AG04449 (cell line): ENCODE measurements around the gene C14orf93.

ENCODE experiments used
- CTCF ChIA-PET: fragments of 350-600 bp; formaldehyde crosslinking; extraction: SDS; loops from one replicate; lab custom pipeline; 2021; ENCODE audit warnings: antibody characterized with exemption; lab: Yijun Ruan, JAX
- POLR2A ChIA-PET: fragments of 400-600, 350-600 bp; formaldehyde crosslinking; extraction: SDS; loops from one replicate; lab custom pipeline; 2020; ENCODE audit warnings: antibody characterized with exemption, inconsistent platforms; lab: Yijun Ruan, JAX
- DNase-seq: peaks from one replicate; pipeline ENCODE4 v3.0.0-alpha.2; 2010; ENCODE audit warnings: low read depth, low spot score
- H3K4me3 ChIP-seq: 2 replicates; pipeline ENCODE4 v1.5.1; 2011; ENCODE audit warnings: low read depth, mild to moderate bottlenecking, control low read depth, low read length
- TF ChIP-seq, protein P1 (sequence below): IDR thresholded peaks from one replicate; pipeline ENCODE4 v1.5.1; 2011; ENCODE audit warnings: mild to moderate bottlenecking, moderate library complexity, low read length, control low read depth, inconsistent platforms; ENCODE audit not compliant: insufficient read depth; ENCODE audit errors: missing control alignments

C14orf93 gene

DNA sequence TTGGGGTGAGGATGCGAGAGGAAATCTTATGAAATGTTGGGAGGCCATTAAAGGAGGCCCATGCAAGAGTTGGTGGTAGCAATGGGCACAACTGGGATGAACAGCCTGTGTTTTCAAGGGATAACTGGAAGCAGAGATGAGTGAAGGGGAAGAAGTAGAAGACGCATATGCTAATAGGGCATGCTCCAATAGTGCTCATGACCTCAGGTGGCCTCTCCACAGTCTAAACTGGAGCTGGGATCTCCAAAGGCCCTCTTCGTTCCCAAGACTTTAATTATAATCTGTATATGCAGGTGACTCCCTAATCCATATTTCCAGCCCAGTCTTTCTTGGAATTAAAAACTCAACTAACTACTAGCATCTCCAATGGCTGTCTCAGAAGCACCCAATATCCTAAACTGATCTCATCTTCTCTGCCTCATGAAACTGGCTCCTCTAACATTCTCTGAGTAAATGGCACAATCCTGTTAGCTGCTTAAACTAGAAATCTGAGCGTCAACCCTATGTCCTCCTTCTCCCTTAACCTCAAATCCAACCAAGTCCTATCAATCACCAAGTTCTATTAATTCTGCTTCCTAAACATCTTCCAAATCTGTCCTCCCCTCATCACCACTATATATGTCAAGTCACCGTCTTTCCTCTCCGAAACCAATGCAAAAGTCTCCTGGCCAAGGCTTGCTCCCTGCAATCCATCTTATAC is 24.8 kb downstream of the C14orf93 start:
- CTCF ChIA-PET = interaction anchor here (1.1 to 32.7 kb wide), 34 partner anchors 10 to 599 kb away, joined by 3 to 1423 read pairs (median 12); partner anchors contain the start of genes ACIN1, C14orf119, CDH24 and HAUS4
- POLR2A ChIA-PET = interaction anchor here (0.8 kb wide), 1 partner anchor 11 kb away, joined by 4 read pairs; no protein-coding TSS in a partner anchor
- TF ChIP-seq, protein P1, sequence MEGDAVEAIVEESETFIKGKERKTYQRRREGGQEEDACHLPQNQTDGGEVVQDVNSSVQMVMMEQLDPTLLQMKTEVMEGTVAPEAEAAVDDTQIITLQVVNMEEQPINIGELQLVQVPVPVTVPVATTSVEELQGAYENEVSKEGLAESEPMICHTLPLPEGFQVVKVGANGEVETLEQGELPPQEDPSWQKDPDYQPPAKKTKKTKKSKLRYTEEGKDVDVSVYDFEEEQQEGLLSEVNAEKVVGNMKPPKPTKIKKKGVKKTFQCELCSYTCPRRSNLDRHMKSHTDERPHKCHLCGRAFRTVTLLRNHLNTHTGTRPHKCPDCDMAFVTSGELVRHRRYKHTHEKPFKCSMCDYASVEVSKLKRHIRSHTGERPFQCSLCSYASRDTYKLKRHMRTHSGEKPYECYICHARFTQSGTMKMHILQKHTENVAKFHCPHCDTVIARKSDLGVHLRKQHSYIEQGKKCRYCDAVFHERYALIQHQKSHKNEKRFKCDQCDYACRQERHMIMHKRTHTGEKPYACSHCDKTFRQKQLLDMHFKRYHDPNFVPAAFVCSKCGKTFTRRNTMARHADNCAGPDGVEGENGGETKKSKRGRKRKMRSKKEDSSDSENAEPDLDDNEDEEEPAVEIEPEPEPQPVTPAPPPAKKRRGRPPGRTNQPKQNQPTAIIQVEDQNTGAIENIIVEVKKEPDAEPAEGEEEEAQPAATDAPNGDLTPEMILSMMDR = no peak
- H3K4me3 ChIP-seq = no peak overlapping the region
- DNase-seq = no peak

DNA sequence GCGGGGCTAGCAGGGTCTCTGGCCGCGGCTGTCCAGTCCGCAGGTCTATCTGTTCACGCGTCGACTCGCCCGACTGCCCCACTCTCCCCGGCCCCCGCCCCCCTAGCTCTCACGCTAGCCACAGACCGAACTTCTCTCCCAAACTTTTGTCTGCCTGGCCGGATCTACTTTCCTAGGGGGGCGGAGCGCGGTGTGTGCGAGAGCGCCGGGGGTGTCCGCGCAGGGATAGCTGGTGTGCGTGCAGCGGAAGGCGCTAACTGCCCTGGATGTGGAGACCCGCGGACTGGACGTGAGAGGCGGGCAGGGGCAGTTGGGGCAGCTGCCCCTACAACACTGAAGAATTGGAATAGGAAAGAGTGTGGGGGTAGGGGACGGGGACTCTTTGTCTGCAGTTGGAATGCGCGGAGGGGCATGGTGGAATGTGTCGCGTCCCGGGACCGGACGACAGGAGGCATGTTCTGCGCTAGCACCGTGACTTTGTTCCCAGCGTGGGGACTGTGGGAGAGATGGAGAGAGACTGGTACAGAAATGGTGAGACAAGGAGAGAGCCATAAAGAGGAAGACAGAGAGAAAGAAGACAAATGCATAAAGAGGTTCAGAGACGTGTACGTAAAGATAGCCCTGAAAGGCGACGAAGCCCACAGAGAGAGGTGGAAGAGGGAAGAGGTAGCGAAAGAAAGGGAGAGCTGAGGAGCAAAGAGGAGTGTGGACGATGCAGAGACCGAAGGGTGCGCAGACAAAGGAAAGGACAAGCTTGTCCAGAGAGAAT is 27.3 kb downstream of the C14orf93 start, which contains the start of gene AJUBA:
Gene AJUBA, minus strand, starts transcription at position 75 of the 769 bp plus-strand sequence. CDS start 285 bp downstream, outside the sequence.
- CTCF ChIA-PET = interaction anchor here (0.7 to 32.7 kb wide), 26 partner anchors 8 to 427 kb away, joined by 3 to 1423 read pairs (median 7); partner anchors contain the start of genes CDH24, HAUS4, PRMT5 and PSMB11
- DNase-seq = peak; percentile 62
- peak within 1 kb of the TSS; percentile 91 for H3K4me3 ChIP-seq
- TF ChIP-seq, protein P1 = no peak
- POLR2A ChIA-PET = interaction anchor here (0.5 to 3.4 kb wide), 10 partner anchors 10 to 113 kb away, joined by 3 to 24 read pairs (median 6); partner anchors contain the start of genes ACIN1, C14orf119, HAUS4 and PRMT5

DNA sequence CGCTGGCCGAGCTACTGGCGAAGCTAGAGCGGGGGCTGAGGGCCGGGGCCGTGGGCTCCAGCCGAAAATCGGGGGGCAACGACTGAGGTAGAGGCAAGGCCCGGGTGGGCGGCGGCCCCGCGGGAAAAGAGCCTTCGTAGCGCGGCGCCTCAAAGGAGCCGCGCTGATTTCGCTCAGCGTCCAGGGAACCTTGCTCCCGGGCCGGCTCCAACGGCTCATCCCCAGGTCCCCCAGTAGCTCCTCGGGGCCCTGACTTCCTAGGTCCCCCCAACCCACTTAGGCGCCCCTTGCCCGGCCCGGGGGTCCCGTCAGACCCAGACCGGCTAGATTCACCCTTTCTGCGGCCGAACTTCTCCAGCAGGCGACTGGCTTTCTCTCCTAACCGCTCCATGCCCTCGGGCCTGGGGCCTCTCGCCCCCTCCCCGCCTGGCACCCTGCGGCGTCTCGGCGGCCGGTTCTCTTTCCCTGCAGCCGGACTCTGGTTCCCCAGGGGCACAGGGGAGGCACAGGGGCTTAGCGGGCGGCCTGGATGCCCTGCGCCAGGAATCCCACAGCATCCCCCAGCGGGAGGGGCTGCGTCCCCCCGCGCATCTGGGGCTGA is 28.0 kb downstream of the C14orf93 start:
- CTCF ChIA-PET = interaction anchor here (0.7 to 32.7 kb wide), 22 partner anchors 8 to 426 kb away, joined by 3 to 1423 read pairs (median 7); partner anchors contain the start of genes CDH24, HAUS4, PRMT5 and PSMB11
- POLR2A ChIA-PET = interaction anchor here (1.0 to 3.4 kb wide), 8 partner anchors 9 to 113 kb away, joined by 3 to 24 read pairs (median 6); partner anchors contain the start of genes ACIN1, C14orf119, HAUS4 and PRMT5
- no peak for DNase-seq
- peak overlapping the region; percentile 91 for H3K4me3 ChIP-seq
- TF ChIP-seq, protein P1 = no peak

DNA sequence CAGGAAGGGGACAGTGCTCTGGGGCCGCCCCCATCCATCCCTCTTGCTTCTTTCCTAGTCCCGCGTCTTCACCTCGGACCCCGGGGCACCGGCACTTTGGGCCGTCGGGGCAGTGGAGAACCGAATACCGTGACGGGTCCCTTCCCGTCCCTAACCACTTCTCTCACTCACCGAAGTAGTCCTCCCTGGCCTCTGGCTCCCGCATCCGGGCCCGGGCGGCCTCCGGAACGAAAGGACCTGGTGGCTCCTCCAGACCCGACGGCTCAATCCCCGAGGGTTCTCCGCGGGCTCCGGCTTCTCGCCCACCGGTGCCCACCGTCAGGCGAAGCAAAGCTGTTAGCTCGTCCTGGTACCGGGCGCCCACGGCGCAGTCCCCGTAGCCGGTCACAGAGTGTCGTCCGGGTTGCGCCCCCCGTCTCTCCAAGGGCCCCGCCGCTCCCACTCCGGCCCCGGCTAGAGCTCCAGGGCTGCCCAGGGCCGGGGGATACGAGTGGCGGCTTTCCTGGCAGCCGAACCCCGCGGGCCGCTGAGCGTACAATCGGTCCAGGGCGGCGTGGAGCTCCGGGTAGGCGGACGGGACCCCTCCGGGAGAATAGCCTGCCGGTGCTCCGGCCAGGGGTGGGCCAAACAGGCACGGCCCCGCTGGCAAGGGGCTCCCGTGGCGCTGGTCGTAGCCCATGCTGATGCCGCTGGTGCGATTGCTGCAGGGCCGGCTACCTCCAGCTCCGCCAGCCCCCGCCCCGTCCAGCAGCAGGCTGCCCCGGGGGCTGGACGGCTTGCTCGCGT is 28.7 kb downstream of the C14orf93 start:
- DNase-seq = no peak
- TF ChIP-seq, protein P1 = no peak
- CTCF ChIA-PET = interaction anchor here (0.7 to 32.7 kb wide), 15 partner anchors 7 to 425 kb away, joined by 4 to 1423 read pairs (median 43); partner anchors contain the start of genes CDH24, HAUS4, PRMT5 and PSMB11
- POLR2A ChIA-PET = interaction anchor here (0.7 to 3.4 kb wide), 4 partner anchors 25 to 114 kb away, joined by 3 to 24 read pairs (median 7); partner anchors contain the start of genes ACIN1, C14orf119, HAUS4 and PRMT5
- peak overlapping the region; percentile 91 for H3K4me3 ChIP-seq

DNA sequence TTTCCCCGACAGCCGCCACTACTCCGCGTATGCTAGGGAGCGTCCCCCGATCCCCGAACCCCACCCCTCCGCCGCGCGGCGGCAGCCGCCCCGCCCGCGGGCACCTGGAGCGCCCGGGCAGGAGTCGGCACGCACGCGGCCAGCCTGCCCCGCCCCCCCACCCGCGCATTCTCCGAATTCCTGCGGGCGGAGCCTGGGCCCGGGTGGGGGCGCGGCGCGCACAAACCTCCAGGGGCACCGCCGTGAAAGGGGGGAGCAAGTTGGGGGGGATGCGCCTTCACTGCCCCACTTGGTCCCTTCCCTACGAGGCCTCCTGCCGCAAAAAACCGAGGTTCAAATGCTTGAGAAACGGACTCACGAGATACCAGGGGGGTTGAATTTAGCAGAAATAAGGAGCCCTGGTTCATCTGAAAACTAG is 29.3 kb downstream of the C14orf93 start:
- H3K4me3 ChIP-seq = peak overlapping the region; percentile 91
- ChIA-PET CTCF (interaction anchor here (7.2 to 32.7 kb wide), 6 partner anchors 14 to 425 kb away, joined by 43 to 1423 read pairs (median 122); partner anchors contain the start of genes CDH24, HAUS4, PRMT5 and PSMB11), POLR2A (interaction anchor here (0.7 to 3.4 kb wide), 2 partner anchors 51 to 114 kb away, joined by 4 to 24 read pairs; partner anchors contain the start of genes ACIN1, C14orf119 and PRMT5)
- DNase-seq = no peak
- TF ChIP-seq, protein P1 = no peak
